GM21515 (cell line): Measurements from ENCODE around the gene NR5A2.

ENCODE experiments used
- ATAC-seq: cut with Tn5 transposase; IDR thresholded peaks from one replicate; pipeline ENCODE4 v1.9.1; 2021; ENCODE audit not compliant: unreplicated experiment

NR5A2 gene

GRCh38 chr1:200027264-200027823 is at the start of gene NR5A2:
NR5A2 (plus strand) TSS chr1:200027710; CDS start chr1:200027848, 138 bp downstream.
- no peak for ATAC-seq

DNA sequence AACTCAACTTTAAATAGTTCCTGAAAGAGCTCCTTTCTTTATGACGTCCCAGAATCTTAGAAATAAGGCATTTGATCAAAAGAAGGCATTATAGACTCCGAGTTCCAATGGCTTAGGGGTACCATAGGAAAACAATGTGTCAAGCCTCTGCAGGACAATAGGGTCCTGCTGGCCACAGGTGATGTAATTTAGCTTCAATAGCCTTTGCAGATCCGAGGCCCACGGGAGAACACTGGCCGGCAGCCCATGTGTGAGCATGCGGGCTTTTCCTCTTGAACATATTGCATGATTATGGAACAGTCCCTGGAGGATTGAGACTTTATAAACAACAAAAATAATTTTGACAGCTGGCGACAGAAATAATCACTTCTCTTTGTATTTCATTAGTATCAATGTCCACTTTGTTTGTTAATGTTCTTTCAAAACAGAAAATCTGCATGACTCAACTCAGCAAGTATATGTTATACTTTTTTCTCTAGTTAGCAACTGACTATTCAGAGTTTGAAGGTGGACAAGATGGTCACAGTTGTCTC is 49.0 kb upstream of the NR5A2 start:
- no peak for ATAC-seq

DNA sequence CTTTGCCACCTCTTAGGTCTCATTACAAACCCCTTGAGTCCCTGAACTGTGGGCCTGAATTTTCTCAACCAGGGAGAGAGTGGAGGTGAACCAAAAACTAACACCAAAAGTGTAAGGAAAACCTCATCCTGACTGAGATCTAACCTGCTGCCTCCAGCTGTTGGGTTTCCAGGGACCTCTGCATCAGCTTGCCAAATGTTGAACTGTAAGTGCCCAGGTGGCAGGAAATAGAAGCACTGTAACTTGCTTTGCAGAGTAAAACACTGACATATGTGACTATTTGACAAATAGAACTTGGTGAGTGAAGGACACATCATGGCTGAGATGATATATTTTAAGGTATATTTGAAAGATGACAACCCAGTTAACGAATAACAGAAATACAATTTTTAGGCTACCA is 48.4 kb upstream of the NR5A2 start:
- no peak for ATAC-seq

DNA sequence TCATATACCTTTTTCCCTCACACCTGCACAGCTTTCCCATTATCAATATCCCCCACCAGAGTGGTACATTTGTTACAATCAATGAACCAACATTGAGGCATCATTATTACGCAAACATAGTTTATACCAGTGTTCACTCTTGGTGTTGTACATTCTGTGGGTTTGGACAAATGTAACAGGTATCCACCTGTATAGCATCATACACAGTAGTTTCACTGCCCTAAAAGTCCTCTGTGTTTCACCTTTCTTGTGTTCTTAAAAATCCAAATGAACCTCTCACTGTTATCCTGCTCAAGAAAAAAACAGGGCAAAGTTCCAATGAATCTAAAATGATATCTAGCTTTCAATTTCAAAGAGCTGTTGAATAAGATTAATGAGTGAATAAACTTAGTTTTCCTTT is 45.9 kb upstream of the NR5A2 start:
- ATAC-seq = no peak

DNA sequence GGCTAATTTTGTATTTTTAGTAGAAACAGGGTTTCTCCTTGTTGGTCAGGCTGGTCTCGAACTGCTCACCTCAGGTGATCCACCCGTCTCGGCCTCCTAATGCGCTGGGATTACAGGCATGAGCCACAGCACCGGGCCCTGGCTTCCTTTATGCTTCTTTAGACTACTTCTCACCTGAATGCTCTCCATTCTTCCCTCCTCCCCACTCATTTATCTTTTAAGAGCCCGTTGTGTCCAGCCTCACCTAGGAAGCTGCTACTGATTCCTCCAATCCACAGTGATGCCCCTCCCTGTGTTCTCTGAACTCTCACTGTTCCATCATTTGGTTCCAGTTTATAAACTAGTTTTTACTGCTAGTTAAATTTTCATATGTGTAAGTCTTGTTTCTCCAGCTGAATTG is 44.9 kb upstream of the NR5A2 start:
- no peak for ATAC-seq

GRCh38 chr1:199983531-199983930 is 44.0 kb upstream of the NR5A2 start:
- no peak for ATAC-seq

DNA sequence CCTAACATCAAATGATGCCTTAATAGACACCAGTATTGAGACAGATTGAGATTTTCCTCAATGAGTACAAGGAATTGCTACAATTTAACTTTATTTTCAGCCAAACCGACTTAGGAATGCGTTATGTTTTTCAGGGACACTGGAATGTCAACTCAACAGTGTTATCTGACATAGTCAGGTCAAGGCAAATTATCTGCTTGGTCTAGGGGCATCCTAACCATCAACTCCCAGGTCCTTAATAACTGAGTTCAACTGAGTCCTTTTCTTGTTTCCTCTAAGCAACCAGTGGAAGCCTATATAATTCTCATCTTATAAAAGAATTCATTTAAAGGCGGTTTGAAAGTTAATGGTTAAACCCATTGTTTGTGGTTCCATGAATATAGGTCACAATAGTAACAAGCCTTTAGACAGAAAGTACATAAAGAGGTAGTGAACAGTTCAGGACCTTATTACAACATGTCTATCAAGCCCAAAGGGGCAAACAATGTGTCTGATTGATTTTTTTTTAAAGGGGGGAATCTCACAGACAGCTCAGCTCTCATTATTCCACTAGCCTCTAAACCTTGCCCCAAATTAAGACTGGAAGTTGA is 32.3 kb upstream of the NR5A2 start:
- ATAC-seq = no peak

DNA sequence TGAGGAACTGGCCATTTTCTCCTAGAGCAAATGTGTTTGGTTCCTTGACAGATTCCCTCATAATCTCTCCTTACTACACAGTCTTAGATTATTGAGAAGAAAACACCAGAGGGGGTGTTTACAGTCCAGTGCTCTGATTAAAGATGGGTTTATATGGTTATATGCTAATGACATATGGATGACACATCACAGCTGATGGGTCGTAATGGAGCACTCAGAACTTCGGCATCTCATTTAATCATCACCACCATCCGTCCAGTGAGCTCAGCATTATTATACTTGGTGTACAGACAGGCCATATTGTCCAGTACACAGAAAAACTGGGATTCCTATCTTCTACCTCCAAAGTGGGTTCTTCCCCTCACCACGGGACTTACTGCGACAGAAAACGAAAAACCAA is 22.3 kb upstream of the NR5A2 start:
- no peak for ATAC-seq

DNA sequence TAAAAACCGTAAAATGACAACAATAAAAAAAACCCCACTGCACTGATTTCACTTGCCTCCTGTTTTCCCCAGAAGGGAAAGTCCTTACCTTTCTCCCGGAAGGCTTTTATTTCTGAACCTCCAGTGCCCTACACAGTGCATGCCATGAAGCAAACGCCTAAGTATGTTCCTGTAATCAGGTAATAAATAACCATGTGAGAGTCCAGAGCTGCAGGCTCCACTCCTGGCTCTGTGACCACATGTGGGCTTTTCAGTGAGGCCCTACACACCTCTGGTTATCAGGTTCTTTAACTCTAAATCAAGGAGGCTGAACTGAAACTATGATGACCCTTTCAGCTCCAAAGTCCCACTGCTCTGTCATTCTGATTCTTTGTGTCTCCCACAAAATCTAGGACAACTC is 20.8 kb upstream of the NR5A2 start:
- no peak for ATAC-seq

DNA sequence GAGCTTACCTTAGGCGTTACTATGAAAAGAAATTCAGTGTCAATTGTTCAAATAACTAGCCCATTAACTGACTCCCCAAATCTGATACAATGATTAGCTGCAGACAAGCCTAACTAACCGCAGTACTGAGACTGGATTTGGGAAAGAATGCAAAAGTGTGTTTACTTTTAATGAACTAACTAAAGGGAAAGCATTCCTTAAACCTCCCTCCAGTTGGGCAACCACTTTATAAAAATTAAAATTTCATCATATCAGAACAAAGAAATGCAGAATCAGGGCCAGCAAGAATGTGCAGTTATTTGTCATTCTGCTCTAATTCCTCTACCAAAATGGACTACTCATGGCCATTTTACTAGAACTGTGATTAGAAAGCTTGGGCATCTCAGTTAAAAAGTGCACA is 11.7 kb upstream of the NR5A2 start:
- ATAC-seq = no peak

DNA sequence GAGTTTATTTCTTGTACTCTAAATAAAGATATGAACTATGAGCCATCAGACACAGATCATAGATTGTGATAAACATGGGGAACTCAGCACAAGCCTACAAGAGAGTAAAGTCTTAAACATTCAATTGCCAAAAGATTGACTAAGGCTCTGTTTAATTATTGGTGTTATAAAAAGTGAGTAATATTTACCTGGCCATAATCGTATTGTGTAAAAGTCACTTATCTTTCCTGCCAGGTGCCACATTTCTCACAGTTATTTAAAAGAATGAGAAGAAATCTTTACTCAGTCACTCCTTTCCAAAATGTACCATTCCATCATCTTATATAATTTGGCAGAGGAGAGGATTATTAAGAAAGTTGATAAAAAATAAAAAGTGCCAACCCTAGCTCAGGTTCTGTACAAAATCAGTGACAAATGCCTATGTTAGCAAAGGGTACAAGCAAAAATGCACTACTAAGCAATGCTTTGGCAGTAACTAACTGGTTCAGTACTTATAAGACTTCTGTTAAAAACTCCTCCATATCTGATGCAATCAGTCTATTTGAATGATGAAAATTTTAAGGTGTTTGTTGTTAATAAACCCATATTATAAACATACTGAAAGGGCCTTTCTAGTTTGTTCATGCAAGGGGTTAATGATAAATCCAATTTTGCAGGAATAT is 5.8 kb upstream of the NR5A2 start:
- ATAC-seq = no peak

DNA sequence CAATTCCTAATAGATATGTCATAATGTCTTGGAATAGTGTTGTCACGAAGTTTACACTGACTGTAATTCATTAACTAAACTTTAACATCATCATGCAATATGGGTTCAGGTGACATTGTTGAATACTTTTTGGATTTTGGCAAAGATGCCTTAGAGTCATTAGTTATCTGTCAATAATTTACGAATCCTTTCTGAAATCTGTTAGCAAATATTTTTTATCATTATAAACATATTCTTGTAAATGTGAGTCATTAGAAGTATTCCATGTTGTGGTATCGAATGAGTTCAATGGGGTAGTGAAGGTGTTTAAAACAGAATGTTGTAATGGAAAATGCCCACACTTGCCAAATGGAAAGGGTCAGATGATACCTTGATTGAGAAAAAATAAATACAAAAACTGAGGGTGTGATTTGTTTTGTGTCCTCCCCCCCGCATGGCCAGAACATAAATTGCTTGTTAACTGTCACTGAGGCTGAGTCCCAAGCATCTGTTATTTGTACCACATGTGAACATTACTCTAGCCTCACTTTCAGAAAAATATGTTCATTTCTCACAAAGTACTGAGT is 5.2 kb upstream of the NR5A2 start:
- ATAC-seq = no peak

- ATAC-seq = no peak
Observed at GRCh38 chr1:200028586-200029034, 1.1 kb downstream of the NR5A2 start.

GRCh38 chr1:200029035-200029821 is 1.7 kb downstream of the NR5A2 start:
- no peak for ATAC-seq

DNA sequence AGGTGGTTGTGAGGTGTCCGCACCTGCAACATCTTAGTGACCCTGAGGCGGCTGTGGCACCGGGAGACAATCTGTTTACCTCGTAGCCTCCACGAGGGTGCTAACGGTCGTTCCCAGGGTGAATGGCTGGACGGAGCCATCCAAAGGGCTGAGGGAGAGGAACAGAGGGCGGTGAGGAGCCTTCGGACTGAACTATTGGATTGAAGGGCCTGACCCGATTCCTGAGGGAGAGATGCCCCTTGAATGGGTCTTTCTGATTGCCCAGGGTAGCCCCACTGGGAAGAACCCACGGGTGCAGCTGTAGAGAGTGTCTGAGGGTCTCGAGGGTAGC is 2.3 kb downstream of the NR5A2 start:
- no peak for ATAC-seq

- no peak for ATAC-seq
Observed at GRCh38 chr1:200030791-200031190, 3.3 kb downstream of the NR5A2 start.

DNA sequence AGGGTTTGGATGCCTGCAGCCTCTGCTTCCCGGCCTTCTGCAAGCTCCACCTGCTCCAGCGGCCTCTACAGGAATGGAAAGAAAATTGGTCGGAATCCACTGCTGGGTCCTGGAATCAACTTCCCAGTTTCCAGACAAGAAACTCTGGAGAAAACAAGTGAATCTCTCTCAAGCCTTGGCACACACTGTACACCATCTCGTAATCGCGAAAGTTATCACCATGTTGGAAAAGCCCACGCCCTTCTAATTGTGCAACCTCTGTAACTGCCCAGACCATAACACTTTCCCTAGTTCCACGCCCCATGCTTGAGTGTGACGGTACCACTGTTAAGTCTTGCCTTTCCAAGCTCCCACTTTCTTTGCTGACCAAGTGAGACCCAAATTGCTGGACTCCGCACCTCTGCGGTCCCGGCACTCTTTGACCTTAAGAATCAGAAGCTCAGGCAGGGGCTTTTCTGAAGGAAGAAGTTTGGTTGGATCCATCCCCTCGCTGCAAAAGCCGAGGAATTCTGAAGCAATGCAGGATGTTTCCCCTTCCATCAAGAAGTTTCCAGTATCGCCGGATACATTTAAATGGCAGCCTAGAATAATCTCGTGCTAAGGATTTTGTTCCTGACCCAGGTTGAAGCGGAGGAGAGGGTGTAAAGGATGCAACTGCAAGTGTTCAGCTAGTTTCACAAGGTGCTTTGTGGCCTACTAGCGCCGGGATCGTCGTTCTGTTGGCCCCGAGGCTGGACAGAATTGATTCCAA is 6.2 kb downstream of the NR5A2 start:
- no peak for ATAC-seq

GRCh38 chr1:200034262-200034557 is 6.7 kb downstream of the NR5A2 start:
- no peak for ATAC-seq

DNA sequence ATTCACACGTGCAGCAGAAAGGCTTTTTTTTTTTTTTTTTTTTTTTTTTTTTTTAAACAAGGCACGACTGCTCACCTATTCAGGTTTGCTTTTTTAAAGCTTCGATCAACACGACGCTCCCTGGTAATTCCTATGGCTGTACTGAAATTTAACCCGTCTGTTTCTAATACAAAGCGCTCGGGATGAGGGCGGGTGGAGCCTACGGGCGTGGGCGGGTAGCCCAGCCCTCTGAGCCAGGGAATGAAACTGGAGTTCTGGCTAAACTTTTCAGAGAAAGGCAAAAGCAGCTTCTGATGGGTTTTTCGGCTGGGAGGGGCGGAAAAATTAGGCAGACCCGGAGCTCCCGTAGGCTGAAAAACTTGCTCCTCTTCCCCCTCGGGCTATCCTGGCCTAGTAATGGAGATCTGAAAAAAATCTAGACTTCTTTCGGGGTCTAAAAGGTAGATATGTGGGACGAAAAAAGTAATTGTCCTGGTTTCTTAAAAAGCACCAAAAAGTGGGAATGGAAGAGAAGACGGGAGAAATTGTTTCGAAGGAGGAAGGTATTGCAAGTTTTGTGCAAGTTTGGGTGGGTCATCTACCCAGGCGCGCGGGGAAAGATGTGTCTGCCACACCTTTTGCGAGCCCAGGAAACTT is 7.4 kb downstream of the NR5A2 start:
- no peak for ATAC-seq

- ATAC-seq = no peak
Observed at GRCh38 chr1:200035397-200035955, 8.0 kb downstream of the NR5A2 start.
